OCI-LY3 (cell line): ENCODE data around the gene CTDSPL2.

Source experiments
- H2AFZ ChIP-seq: fragments of 200-600, 300-600 bp; shearing (Covaris generic); 2 replicates; pipeline ENCODE4 v1.6.0; 2014; ENCODE audit warnings: antibody characterized with exemption, low read depth, low read length
- H3K27ac ChIP-seq: fragments of 200-600, 300-600 bp; sonication (generic); 2 replicates; pipeline ENCODE4 v1.5.1; 2014; ENCODE audit warnings: mild to moderate bottlenecking, low read length, moderate library complexity, mixed read lengths
- H3K27me3 ChIP-seq: fragments of 200-600, 300-600 bp; sonication (generic); 2 replicates; pipeline ENCODE4 v1.6.1; 2014; ENCODE audit warnings: low read depth, low read length, mixed read lengths
- H3K36me3 ChIP-seq: fragments of 200-600, 300-600 bp; sonication (generic); replicated peaks from 2 replicates; pipeline ENCODE3; 2014; ENCODE audit warnings: low read depth, low read length, mixed read lengths
- H3K4me1 ChIP-seq: fragments of 300-600, 200-600 bp; sonication (generic); 2 replicates; pipeline ENCODE4 v1.6.1; 2014; ENCODE audit warnings: low read length, mixed read lengths
- H3K4me2 ChIP-seq: fragments of 200-600, 300-600 bp; sonication (generic); 2 replicates; pipeline ENCODE4 v1.6.1; 2014; ENCODE audit warnings: low read length, mixed read lengths
- H3K4me3 ChIP-seq: fragments of 300-600, 200-600 bp; sonication (generic); 2 replicates; pipeline ENCODE4 v1.5.1; 2014; ENCODE audit warnings: antibody characterized with exemption, mild to moderate bottlenecking, low read length, moderate library complexity
- H3K79me2 ChIP-seq: fragments of 300-600, 200-600 bp; shearing (Covaris generic); 2 replicates; pipeline ENCODE4 v1.6.1; 2014; ENCODE audit warnings: mild to moderate bottlenecking, low read length, mixed read lengths
- H3K9ac ChIP-seq: fragments of 300-600, 200-600 bp; shearing (Covaris generic); 2 replicates; pipeline ENCODE4 v1.6.0; 2014; ENCODE audit warnings: mild to moderate bottlenecking, low read length, moderate library complexity
- H3K9me3 ChIP-seq: fragments of 200-600, 300-600 bp; shearing (Covaris generic); 2 replicates; pipeline ENCODE4 v1.6.1; 2014; ENCODE audit warnings: low read length, mixed read lengths; ENCODE audit not compliant: insufficient read depth
- H4K20me1 ChIP-seq: fragments of 200-600, 300-600 bp; sonication (generic); 2 replicates; pipeline ENCODE4 v1.6.1; 2016; ENCODE audit warnings: low read length, mixed read lengths; ENCODE audit not compliant: insufficient read depth
- CTCF ChIP-seq: fragments of 200-600, 300-600 bp; sonication (generic); IDR thresholded peaks from 2 replicates; pipeline ENCODE4 v1.5.1; 2014; ENCODE audit warnings: antibody characterized with exemption, low read length, low read depth
- EZH2phosphoT487 ChIP-seq: fragments of 200-600 bp; shearing (Covaris generic); IDR thresholded peaks from 2 replicates; pipeline ENCODE4 v1.6.1; 2018; ENCODE audit warnings: antibody characterized with exemption, mixed run types, low read depth

The CTDSPL2 gene

GRCh38 chr15:44485880-44486279 lies 58.5 kb downstream of the CTDSPL2 start:
- peaks cover 21% of the 10 kb centered on the region for H3K36me3 ChIP-seq

GRCh38 chr15:44489464-44489863 lies 62.0 kb downstream of the CTDSPL2 start:
- Histone ChIP-seq H3K9me3 (no peaks in the 10 kb centered on the region), H3K27me3 (no peaks in the 10 kb centered on the region), H3K4me3 (no peak overlapping the region), H3K4me1 (peaks cover 9% of the 10 kb centered on the region), H2AFZ (no peak overlapping the region), H4K20me1 (no peaks in the 10 kb centered on the region; the same call in 1 of the 2 replicates), H3K4me2 (no peak overlapping the region), H3K27ac (no peak overlapping the region), H3K36me3 (peaks cover 26% of the 10 kb centered on the region), H3K79me2 (0 out of 2 replicates have a peak, but pooled peaks cover 5% of the 10 kb centered on the region), H3K9ac (no peak overlapping the region)
- TF ChIP-seq EZH2phosphoT487 = no peak
- no peak for TF ChIP-seq CTCF

More at GRCh38 chr15:44485880-44486279, 58.5 kb downstream of the CTDSPL2 start:
- no peak overlapping the region for H3K4me2 ChIP-seq
- peaks cover 16% of the 10 kb centered on the region for H3K79me2 ChIP-seq
- H4K20me1 ChIP-seq = peaks cover 15% of the 10 kb centered on the region
- H3K9ac ChIP-seq = no peak overlapping the region
- no peak for TF ChIP-seq EZH2phosphoT487
- TF ChIP-seq CTCF = no peak
- H3K4me1 ChIP-seq = peaks cover 9% of the 10 kb centered on the region
- no peaks in the 10 kb centered on the region for H3K27me3 ChIP-seq
- H3K9me3 ChIP-seq = no peaks in the 10 kb centered on the region
- H2AFZ ChIP-seq = no peak overlapping the region
- H3K27ac ChIP-seq = no peak overlapping the region
- H3K4me3 ChIP-seq = no peak overlapping the region

GRCh38 chr15:44490622-44491021 lies 63.2 kb downstream of the CTDSPL2 start:
- Histone ChIP-seq H3K27ac (no peak overlapping the region), H3K79me2 (no peaks in the 10 kb centered on the region), H3K36me3 (peaks cover 26% of the 10 kb centered on the region), H2AFZ (no peak overlapping the region), H4K20me1 (no peaks in the 10 kb centered on the region; the same call in 1 of the 2 replicates), H3K4me2 (no peak overlapping the region), H3K4me3 (no peak overlapping the region), H3K9me3 (no peaks in the 10 kb centered on the region), H3K27me3 (no peaks in the 10 kb centered on the region), H3K9ac (no peak overlapping the region), H3K4me1 (peaks cover 9% of the 10 kb centered on the region)
- TF ChIP-seq EZH2phosphoT487 (no peak), CTCF (no peak)

- H3K4me1 ChIP-seq = no peaks in the 10 kb centered on the region
- no peak overlapping the region for H2AFZ ChIP-seq
- TF ChIP-seq CTCF (no peak), EZH2phosphoT487 (no peak)
- no peak overlapping the region for H3K27ac ChIP-seq
- no peak overlapping the region for H3K4me3 ChIP-seq
- H4K20me1 ChIP-seq = no peaks in the 10 kb centered on the region; the same call in 1 of the 2 replicates
- peaks cover 23% of the 10 kb centered on the region for H3K36me3 ChIP-seq
- H3K27me3 ChIP-seq = no peaks in the 10 kb centered on the region
- no peaks in the 10 kb centered on the region for H3K79me2 ChIP-seq
- no peak overlapping the region for H3K9ac ChIP-seq
- H3K9me3 ChIP-seq = no peaks in the 10 kb centered on the region
- H3K4me2 ChIP-seq = no peak overlapping the region
These were observed 64.6 kb downstream of the CTDSPL2 start for GRCh38 chr15:44492040-44492439.
